ENCODE data around the gene MYO7A. TPM values are rescaled to one million over a fixed set of nuclear protein-coding genes. Genes with fewer than 3 reads are reported as not detected.

MYO7A gene
- total RNA-seq, result 1 to 10 TPM in 9 of 10 donors, under 1 TPM in 1; 1.00 to 6.8 (median 2.8) TPM
- 1 to 10 TPM in 1 of 2 donors, under 1 TPM in 1; 0.91 to 5.0 TPM for polyA plus RNA-seq
- long read RNA-seq, donor 1, partial matches to known transcripts, result 1 of 4 reads
- long read RNA-seq, donor 1, other reads (novel, unspliced or antisense), result 3 of 4 reads
- long read RNA-seq, donor 2, partial matches to known transcripts, result 5 of 6 reads
- long read RNA-seq, donor 2, other reads (novel, unspliced or antisense), result 1 of 6 reads
- long read RNA-seq, donor 3, partial matches to known transcripts, result 2 of 2 reads
- long read RNA-seq, donor 3, other reads (novel, unspliced or antisense), result 0 of 2 reads

GRCh38 chr11:77127920-77128691 lies at the start of gene MYO7A:
MYO7A (plus strand) TSS chr11:77128246; CDS start chr11:77130635, 2,389 bp downstream.
- Histone ChIP-seq H3K27ac (peak within 1 kb of the TSS in 5 of 10 donors; percentile 2 to 53 (median 30)), H3K4me1 (peaks cover 6 to 43% (median 27%) of the 10 kb centered on the region in 9 donors), H3K9me3 (no peaks in the 10 kb centered on the region), H3K4me3 (peak within 1 kb of the TSS in 9 of 10 donors; percentile 8 to 56 (median 46)), H3K27me3 (peaks cover 0 to 9% (median 0%) of the 10 kb centered on the region in 7 donors), H3K36me3 (peaks cover 0 to 5% (median 0%) of the 10 kb centered on the region in 9 donors)
- ATAC-seq, result peak; percentile 49 to 83 (median 61)
- 32% methylated on average over 20 of the region's 20 CpGs for WGBS, 2 donors
- intact Hi-C loops (cut with DNase I), result loop anchor here (1.0 to 10.0 kb wide), 9 partner anchors 59 to 427 kb away; no protein-coding TSS in a partner anchor
- no peak for TF ChIP-seq CTCF (IDR thresholded peaks at IDR 0.05)
- DNase-seq, result peak; percentile 71 to 74

GRCh38 chr11:77079666-77080065 lies 48.4 kb upstream of the MYO7A start:
- Histone ChIP-seq H3K27ac (no peak overlapping the region), H3K9me3 (peaks cover 0 to 7% (median 0%) of the 10 kb centered on the region in 11 donors), H3K27me3 (no peaks in the 10 kb centered on the region), H3K4me1 (peaks cover 9 to 21% (median 18%) of the 10 kb centered on the region in 9 donors), H3K36me3 (peaks cover 0 to 1% (median 0%) of the 10 kb centered on the region in 9 donors), H3K4me3 (no peak overlapping the region)
- 93% methylated on average over 2 of the region's 2 CpGs for WGBS, 2 donors
- no peak for ATAC-seq
- no peak for TF ChIP-seq CTCF (IDR thresholded peaks at IDR 0.05)
- no peak for DNase-seq
- intact Hi-C loops (cut with DNase I), result loop anchor here in 2 of 10 donors (10.0 kb wide), 3 partner anchors 275 to 355 kb away; no protein-coding TSS in a partner anchor

GRCh38 chr11:77080643-77081210 lies 47.3 kb upstream of the MYO7A start:
- ATAC-seq (peak in 1 of 8 donors; percentile 34), DNase-seq (no peak)
- 96 to 97% methylated on average over 2 of the region's 2 CpGs for WGBS, 2 donors
- Histone ChIP-seq H3K36me3 (peaks cover 0 to 6% (median 0%) of the 10 kb centered on the region in 9 donors), H3K27ac (no peak overlapping the region), H3K9me3 (peaks cover 0 to 7% (median 0%) of the 10 kb centered on the region in 11 donors), H3K4me3 (no peak overlapping the region), H3K4me1 (peaks cover 9 to 20% (median 18%) of the 10 kb centered on the region in 9 donors), H3K27me3 (no peaks in the 10 kb centered on the region)
- intact Hi-C loops (cut with DNase I), result loop anchor here in 2 of 10 donors (10.0 kb wide), 3 partner anchors 276 to 356 kb away; no protein-coding TSS in a partner anchor
- no peak for TF ChIP-seq CTCF (IDR thresholded peaks at IDR 0.05)

GRCh38 chr11:77081381-77081851 lies 46.6 kb upstream of the MYO7A start:
- Histone ChIP-seq H3K4me1 (peaks cover 9 to 22% (median 18%) of the 10 kb centered on the region in 9 donors), H3K27ac (no peak overlapping the region), H3K36me3 (peaks cover 0 to 6% (median 0%) of the 10 kb centered on the region in 9 donors), H3K27me3 (no peaks in the 10 kb centered on the region), H3K9me3 (peaks cover 0 to 7% (median 0%) of the 10 kb centered on the region in 11 donors), H3K4me3 (no peak overlapping the region)
- no peak for TF ChIP-seq CTCF (IDR thresholded peaks at IDR 0.05)
- peak; percentile 2 to 9 for DNase-seq
- intact Hi-C loops (cut with DNase I), result loop anchor here in 2 of 10 donors (10.0 kb wide), 3 partner anchors 277 to 357 kb away; no protein-coding TSS in a partner anchor
- ATAC-seq, result no peak
- 91 to 95% methylated on average over 9 of the region's 9 CpGs for WGBS, 2 donors
